Stimulated activated CD4-positive, alpha-beta T cell treated with anti-CD3 and anti-CD28 coated beads, Interleukin-4, amount 100 ng/mL, for 24 hours (primary cell): ENCODE results near the gene PAM16.

Experiments used
- DNase-seq: peaks from one replicate; pipeline ENCODE4 v3.0.0-alpha.2; 2020

The PAM16 gene

GRCh38 chr16:4383591-4384444, 32.7 kb upstream of the PAM16 start:
- no peak for DNase-seq

GRCh38 chr16:4382795-4383357, 31.8 kb upstream of the PAM16 start:
- no peak for DNase-seq

GRCh38 chr16:4381935-4382794, 31.0 kb upstream of the PAM16 start:
- DNase-seq, result no peak

- no peak for DNase-seq
Observed at GRCh38 chr16:4381072-4381934, 30.2 kb upstream of the PAM16 start.

GRCh38 chr16:4380119-4381063, 29.3 kb upstream of the PAM16 start:
- no peak for DNase-seq

DNA sequence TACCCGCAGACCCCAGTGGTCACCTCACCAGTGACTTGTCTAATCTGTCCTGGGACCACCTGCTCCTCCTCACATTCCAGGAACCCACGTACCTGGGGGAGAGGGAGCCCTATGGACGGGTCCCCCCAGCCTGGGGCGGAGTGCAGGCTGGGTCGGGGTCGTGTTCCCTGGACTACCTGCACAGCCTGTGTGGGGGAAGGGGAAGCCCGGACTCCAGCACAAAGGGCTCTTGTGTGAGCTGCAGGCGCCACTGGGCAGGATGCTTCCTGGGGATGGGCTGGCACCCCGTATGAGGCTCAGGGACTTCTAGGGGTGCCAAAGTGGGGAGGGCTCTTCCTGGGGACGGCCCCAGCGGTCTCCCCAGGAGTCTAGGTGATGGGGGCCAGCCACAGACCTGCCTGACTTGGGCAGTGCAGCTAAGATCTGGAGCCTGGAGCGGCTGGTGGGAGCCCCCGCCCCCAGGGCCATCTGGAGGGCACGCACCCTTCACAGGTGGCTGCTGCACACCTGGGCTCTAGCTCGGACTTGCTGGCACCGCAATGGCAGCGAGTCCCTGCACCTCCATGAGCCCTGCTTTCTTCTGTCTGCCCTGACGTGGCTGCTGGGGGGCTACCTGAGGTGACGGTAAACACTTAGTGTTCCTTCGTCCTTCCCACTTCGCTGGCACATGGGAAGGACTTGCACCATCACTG, 28.0 kb upstream of the PAM16 start:
- DNase-seq, result no peak

DNA sequence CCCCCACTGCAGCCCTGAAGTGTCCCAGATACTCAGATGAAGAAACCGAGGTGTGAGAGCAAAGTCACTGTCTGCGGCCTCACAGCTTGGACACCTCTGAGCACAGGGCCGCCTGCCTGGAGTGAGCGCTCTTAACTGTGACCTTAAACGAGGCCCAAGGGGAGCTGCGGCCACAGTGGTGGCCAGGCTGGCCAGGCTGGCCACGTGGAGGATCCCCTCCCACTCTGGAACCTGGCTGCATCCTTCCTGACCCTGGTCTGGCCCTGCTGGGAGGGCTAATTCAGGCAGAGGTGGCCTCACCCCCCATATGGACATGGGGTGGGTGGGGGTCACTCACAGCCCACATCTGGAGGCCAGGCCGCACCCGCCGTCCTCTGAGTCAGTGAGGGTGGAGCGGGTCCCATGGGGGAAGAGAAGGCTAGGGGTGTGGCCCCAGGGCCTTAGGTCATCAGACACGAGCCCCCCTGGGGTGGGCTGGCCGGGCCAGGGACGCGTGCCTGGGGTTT, 27.1 kb upstream of the PAM16 start:
- DNase-seq, result no peak

DNA sequence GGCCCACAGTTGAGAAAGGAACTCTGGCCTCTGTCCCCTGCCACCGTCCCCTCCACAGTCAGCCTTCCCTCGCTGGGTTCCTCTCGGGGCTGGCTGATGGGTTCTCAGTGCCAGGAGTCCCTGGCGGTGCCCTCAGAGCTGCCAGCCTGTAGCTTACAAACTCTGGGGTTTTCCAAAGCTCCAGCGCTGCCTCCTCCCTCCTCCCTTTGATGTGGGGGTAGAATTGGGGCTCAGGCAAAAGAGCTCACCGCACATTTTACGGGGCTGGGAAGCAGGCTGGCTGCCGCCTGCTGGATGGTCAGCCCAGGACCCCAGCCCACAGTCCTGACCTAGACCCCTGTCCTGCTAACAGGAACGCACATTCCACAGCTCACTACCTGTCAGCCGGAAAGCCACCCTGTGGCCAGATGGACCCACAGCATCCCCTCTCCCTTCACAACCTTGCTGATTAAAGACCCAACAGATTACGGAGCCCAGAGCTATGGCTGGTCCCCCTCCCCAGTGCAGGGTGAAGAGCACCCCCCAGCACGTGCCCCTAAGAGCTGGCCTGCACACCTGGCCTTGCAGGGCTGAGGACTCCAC, 26.5 kb upstream of the PAM16 start:
- no peak for DNase-seq

DNA sequence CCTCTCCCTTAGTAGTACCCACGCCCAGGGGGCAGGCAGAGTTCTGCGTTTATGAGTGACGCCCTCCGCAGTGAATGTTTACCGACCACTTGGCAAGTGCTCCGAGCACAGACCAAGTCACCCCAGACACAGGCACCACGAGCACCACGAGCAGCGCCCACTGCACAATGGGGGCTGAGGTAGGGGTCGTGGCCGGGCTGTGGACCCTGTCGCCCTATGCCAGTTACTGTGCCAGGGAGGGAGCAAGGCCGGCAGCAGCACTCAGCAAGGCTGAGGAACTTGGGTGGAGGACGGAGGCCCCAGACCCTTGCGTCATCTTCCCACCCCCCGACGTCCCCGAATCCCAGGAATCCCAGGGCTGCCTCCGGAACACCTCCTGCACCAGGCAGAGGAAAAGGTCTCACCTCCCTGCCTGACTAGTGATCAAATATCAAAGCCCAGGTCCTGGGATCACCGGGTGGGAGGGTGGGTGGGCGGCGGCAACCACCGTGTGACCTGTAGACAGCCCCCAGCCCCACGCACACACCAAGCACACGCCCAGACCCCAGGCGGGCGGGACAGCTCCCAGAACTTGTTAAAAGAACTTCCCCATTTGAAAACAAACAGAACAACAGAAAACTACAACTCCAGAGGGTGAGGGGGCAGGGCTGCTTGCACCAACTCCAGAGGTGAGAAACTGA, 25.9 kb upstream of the PAM16 start:
- DNase-seq, result no peak

- no peak for DNase-seq
Observed at GRCh38 chr16:4376126-4376892, 25.2 kb upstream of the PAM16 start.

- no peak for DNase-seq
Observed at GRCh38 chr16:4375717-4376116, 24.6 kb upstream of the PAM16 start.

DNA sequence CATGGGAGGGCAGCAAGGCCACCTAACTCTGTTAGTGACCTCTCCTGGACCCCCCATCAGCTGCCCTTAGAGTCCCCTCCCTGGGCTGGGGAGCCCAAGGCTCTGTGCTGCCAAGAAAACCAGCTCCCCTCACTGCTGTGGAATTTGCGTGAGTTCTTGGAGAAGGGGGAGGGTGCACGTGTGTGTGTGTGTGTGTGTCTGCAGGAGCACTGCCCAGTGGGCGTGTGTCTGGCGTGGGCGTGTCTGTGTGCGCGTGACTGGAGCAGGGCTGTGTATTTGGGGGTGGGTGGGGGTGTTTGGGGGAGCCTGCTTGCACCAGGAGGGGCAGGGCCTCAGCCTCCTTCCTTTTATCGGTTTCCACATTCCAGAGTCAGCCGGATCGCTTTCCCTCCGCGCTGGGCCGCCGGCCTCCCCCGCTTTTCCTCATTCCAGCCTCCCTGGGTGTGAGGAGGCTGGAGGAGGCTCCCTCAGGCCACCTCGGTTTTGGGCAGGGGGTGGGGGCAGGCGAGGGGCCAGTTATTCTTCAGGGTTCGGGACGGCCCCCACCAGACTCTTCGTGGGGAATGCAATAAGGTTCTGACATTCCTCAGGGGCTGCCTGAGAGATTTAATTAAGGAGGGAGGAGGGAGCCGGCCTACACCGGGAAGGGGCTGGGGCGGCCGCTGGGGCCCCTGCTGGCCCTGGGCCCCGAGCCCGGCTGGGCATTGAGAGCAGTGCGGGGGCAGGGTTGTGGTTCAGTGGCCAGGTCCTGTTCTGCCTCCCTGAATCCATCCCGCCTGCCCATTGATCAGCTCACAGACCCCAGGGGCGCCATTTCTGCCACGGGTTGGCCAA, 23.0 kb upstream of the PAM16 start:
- DNase-seq, result no peak

DNA sequence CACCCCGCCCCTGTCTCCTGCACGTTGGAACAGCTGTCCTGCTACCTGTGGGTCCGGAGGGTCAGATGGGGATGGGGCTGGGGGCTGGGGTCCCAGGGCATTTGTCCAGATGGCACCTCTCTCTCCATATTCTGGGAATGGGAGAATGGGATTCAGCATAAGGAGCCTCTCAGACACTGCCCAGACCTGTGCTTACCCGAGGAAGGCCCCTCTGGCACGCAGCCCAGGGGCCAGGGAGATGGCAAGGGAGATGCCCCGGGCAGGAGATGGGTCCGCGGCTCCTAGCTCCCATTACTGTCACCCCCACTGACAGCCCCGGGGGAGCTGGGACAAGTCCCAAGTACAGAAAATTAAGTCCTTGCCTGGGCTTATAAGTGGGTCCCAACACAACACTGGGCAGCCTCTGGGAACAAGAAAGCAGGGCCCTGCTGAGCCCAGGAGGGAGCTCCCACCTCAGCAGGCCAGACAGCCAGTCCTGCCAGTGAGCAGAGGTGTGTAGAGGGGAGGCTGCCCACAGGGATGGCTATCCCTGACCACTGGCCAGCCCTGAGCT, 22.3 kb upstream of the PAM16 start:
- DNase-seq, result no peak

DNA sequence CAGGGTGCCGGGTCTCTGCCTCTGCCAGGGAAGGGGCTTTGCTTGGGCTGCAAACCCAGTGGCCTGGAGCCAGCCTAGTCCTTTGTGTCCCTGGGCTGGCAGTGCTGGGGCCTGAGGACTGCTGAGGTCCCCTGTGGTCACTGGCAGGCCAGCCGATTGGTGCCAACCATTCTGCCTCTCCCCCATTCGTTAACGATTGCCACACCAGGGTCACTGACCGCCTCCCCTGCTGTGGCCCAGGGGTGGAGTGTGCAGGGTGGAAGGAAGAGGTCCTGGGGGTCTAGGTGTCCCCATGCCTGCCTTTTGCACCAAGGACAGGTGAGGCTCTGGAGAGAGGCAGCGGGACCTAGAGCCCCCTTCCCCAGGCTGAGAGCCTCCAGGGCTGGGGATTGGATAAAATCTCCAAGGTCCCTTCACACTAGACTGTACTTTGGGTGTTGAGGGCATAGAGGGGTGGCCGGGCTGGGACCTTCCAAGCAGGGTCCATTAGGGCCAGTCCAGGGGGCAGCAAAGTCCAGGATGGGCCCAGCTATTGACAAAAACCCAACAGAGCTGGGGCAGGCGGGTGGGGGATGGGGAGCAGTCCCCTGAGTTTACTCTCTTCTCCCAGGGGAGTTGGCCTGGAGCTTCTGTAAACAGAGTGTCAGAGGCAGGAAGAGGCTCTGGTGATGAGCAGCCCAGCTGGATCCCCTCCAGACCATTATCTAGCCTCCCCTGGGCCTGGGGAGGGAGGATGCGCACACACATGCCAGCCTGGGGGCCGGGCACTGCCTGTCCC, 21.6 kb upstream of the PAM16 start:
- no peak for DNase-seq

DNA sequence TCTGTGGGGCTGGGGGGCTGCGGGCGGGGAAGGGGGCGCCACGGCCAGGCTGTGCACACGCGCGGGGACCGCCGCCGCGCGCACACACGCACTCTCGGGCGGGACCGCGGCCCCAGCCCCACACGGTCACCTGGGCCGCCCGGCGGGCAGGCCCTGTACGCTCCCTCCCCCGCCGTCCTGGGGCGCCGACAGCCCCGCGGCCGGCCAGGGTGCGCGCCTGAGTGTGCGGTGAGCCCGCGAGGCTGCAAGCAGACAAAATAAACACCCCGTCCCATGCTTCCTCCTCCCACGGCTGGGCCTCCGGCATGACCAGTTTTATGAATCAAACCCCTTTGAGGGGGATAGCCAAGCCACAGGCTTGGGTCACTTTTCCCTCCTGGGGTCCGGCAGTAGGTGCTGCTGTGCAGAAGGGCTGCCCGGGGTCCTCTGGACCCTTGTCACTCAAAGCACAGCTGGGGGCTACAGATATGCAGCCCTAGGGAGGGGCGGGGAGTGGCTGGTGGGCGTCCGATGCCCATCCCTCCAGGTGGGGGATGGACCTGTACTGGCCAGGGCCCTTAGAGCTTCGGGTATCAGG, 21.0 kb upstream of the PAM16 start:
- peak; percentile 30 for DNase-seq

DNA sequence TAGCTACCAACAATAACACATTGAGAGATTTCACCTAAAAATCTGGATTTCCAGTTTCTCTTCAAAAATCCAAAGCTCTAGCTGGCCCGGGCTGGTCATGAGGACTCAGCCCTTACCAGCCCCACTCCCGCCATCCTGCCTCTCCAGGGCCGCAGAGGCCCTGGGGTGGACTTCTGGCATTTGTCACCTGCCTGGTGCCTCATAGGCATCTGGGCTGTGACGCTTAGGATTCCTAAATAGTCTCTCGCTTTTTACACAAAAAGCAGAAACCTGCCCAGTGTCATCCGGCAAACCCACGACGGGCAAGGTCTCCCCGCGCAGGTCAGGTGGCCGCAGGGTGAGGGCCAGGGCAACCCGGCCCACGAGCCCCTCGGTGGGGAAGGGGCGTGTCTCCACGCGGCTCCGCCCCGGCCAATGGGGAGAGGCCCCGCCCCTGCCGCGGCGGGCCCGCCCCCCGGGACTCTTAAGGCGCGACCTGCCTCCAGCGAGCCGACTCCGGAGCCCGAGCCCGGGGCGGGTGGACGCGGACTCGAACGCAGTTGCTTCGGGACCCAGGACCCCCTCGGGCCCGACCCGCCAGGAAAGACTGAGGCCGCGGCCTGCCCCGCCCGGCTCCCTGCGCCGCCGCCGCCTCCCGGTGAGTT, 20.4 kb upstream of the PAM16 start, which contains the start of gene VASN:
VASN (plus strand) TSS at position 492 of the 644 bp plus-strand sequence. CDS start 9,030 bp downstream, outside the sequence.
- peak; percentile 73 for DNase-seq
